Gastroesophageal sphincter (tissue), 3 donors: Measurements from ENCODE around the gene ITGB1BP2.

Experiments used
- EP300 ChIP-seq: sonication (generic); formaldehyde crosslinking; IDR thresholded peaks from one replicate; pipeline ENCODE4 v1.6.1; 2017; ENCODE audit warnings: antibody characterized with exemption, mild to moderate bottlenecking
- POLR2A ChIP-seq, 2 donors: fragments of 450-650 bp; IDR thresholded peaks; one replicate each; pipeline ENCODE4 v1.6.1; 2017; ENCODE audit warnings: antibody characterized with exemption in 2 of 2, mild to moderate bottlenecking in 2 of 2, moderate library complexity in 1 of 2
- TF ChIP-seq, protein P1 (sequence below), 4 experiments: fragments of 200-600 bp in 2 of 4; fragments of 450-650 bp in 2 of 4; sonication (generic) in 1 of 4; IDR thresholded peaks; one replicate each; pipeline ENCODE4 v1.5.1; 2017 to 2019; ENCODE audit warnings: antibody characterized with exemption in 4 of 4, mild to moderate bottlenecking in 2 of 4, moderate library complexity in 2 of 4

DNA sequence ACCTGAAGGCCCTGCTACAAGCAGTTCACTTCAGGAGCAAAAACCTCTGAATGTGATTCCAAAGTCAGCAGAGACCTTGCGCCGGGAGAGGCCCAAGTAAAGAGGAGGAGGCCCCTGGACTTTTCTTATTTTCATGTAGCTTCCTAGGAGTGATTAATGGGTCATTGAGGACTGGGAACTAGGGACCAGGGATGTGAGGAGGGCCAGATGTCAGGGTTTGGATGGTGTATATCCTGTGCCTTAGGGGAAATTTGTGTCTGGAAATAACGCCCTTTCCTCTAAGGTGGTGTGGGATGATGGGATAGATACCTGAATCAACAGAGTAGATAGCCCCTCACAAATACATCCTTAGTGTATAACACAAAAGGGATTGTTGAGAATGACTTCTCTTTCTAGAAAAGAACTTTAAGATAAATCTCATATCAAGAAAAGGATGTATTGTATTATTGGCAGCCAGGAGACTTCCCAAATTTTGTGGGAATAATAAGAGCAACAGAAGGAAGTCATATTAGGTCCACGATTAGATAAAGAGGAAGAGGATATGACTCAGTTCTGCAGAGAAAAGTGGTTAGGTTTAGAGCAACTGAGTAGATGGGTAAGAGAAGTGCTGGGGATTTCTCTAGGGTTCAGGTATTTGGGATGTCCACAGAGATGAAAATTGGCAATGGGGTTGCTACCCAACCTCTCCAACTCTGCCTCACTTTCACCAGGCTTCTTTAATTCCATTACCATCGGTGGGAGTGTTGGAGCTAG is 1.1 kb downstream of the ITGB1BP2 start:
- no peak for TF ChIP-seq POLR2A (IDR thresholded peaks at IDR 0.05)
- TF ChIP-seq, protein P1, sequence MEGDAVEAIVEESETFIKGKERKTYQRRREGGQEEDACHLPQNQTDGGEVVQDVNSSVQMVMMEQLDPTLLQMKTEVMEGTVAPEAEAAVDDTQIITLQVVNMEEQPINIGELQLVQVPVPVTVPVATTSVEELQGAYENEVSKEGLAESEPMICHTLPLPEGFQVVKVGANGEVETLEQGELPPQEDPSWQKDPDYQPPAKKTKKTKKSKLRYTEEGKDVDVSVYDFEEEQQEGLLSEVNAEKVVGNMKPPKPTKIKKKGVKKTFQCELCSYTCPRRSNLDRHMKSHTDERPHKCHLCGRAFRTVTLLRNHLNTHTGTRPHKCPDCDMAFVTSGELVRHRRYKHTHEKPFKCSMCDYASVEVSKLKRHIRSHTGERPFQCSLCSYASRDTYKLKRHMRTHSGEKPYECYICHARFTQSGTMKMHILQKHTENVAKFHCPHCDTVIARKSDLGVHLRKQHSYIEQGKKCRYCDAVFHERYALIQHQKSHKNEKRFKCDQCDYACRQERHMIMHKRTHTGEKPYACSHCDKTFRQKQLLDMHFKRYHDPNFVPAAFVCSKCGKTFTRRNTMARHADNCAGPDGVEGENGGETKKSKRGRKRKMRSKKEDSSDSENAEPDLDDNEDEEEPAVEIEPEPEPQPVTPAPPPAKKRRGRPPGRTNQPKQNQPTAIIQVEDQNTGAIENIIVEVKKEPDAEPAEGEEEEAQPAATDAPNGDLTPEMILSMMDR (IDR thresholded peaks at IDR 0.05), result no peak
- TF ChIP-seq EP300, result no peak
